CD4-positive, alpha-beta T cell treated with Interleukin-1 beta for 1 hour (primary cell): ENCODE data around the gene RIMKLA.

Experiments used
- DNase-seq, 2 donors: peaks; one replicate each; pipeline ENCODE4 v3.0.0-alpha.2; 2020 to 2022

The RIMKLA gene

GRCh38 chr1:42372796-42373195 is 7.8 kb upstream of the RIMKLA start:
- DNase-seq: no peak

DNA sequence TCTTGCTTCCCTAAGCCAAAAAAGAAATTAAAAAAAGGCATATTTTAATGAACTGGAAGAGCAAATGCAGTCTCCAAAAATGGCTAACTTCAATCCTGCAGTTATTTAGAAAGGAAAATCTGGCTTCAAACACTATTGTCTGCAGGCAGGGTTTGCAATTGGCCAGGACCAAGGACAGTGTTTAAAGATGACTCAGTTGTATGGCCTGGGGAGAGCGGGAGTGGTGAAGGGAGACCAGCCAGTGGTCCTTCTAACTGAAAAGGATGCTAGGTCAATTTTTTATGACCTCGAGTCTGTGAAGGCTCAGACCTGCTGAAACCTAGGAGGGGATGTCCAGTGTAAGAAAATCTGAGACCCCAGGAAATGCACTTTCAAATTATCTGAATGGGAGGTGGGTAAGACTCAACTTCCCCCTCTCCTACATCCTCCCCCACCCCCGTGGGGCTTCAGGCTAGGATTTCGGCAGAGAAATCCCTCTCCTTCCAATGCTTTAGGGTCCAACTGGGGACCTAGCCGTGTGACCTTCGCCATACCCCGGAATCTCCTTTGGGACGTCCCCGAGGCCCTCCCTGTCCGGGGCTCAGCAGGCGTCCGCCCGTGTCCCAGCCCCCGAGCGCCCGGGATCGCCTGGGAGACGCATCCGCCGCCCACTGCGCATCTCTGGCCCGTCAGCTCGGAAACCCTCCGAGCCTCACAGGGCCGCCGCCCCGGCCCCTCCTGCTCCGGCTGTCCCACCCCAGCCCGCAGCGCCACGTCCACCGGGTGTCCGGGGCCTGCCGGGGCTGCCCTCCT is 602 bp upstream of the RIMKLA start:
- no peak for DNase-seq

- DNase-seq: no peak
These were observed 685 bp downstream of the RIMKLA start for GRCh38 chr1:42381280-42381673.

DNA sequence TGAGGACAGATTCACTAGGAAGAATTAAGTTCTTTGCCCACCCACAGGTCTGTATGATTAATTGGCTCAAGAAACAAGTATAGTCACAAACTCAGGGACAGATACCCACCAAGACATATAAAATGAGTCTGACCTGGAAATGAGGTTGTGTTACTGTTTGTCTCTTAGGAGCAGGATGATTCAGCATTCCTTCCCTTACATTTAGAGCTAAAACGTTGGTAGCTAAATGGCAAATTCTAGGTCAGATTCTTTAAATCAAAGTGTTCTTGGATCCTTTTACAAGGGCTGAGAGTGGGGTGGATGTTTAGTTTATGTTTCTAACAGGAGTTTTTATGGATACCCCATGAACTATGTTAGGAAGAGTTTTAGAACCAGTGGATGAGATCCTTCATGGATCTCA is 4.7 kb downstream of the RIMKLA start:
- no peak for DNase-seq

DNA sequence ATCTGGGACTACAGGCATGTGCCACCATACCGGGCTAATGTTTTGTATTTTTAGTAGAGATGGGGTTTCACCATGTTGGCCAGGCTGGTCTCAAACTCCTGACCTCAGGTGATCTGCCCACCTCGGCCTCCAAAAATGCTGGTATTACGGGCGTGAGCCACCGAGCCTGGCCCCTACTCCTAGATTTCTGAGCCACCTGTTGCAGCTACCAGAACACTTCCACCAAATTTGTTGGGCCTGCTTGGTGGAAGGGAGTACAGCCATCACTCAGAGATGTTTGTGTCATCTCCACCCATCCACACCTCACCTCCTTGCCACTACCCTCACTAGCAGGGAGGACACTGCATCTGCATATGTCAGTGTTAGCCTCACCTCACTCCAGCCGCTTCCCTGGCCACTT is 5.5 kb downstream of the RIMKLA start:
- no peak for DNase-seq

- DNase-seq: no peak
These were observed 11.7 kb downstream of the RIMKLA start for GRCh38 chr1:42392255-42392654.

- no peak for DNase-seq
These were observed 12.6 kb downstream of the RIMKLA start for GRCh38 chr1:42392967-42393848.

DNA sequence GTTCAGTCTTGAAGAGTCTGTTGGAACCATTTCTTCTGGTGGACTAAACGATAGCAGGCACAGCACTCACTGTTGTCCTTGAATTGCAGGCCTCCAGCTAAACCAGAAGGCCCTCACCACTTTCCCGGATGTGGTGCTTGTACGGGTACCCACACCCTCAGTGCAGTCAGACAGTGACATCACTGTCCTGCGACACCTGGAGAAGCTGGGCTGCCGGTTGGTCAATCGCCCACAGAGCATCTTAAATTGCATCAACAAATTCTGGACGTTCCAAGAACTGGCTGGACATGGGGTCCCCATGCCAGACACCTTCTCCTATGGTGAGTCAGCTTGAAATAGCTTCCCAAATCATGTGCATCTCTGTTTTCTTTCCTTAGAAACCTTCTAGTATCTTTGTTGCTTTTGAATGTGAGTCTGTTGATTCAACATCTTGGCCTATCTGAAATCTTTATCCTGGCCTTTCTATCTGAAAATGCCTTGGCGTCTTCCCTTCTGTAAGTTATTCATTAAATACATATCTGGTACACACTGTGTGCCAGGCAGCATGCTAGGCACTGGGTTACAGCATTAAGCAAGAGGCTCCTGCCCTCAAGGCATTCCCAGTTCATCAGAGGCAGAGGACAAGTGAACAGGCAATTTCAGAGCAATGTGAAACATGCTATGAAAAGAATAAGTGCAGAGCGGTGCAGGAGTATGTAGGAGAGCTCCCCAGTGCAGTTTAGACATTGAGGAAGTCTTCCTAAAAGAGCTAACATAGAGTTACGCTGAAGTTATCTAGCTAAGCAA is 18.9 kb downstream of the RIMKLA start:
- DNase-seq: no peak

DNA sequence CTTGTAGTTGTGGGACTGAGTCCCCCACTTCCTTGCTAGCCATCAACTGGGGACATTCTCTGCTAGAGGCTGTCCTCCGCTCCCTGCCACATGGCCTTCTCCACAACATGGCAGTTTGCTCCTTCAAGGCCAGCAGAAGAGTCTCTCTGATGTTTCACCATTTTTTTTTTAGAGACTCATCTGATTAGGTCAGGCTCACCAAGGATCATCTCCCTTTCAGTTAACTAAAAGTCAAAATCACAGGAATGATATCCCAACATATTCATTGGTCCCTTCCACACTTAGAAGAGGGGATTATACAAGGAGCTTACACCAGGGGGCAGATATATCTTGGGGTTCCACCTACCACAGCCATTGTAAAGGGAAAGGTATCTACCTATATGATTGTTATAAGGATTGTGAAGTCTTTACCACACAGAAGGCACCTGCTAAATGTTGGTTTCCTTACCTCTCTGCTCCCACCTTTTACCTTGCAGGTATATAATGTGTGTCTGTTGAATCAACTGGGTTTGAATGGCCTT is 23.3 kb downstream of the RIMKLA start:
- DNase-seq: no peak

DNA sequence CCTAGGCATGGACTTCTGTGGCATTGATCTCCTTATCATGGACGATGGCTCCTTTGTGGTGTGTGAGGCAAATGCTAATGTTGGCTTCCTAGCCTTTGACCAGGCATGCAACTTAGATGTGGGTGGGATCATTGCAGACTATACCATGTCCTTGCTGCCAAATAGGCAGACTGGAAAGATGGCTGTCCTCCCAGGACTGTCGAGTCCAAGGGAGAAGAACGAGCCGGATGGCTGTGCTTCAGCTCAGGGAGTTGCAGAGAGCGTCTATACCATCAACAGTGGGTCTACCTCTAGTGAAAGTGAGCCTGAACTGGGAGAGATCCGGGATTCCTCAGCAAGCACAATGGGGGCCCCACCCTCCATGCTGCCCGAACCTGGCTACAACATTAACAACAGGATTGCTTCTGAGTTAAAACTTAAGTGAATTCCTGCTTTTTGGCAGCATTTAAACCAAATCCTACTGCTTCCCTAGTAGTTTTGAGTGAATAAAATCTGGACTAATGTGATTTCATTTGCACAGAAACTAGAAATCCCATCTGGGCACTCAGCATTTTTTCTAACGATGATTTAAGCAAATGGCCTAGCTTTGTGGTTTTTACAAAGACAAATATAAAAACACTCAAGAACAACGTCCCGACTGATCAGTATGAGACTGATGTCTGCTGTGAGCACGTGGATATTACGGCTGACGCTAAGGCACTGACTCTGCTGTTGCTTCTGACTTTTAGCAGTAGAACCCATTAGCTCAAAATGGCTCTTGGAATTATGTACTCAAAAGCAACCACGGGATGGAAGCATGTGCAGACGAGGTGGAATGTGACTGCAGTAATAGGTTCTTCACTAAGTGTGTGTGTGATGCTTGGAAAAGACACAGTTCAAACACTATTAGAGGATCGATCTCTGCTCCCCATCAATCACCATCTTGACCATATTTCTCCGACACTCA is 34.2 kb downstream of the RIMKLA start:
- DNase-seq: no peak

DNA sequence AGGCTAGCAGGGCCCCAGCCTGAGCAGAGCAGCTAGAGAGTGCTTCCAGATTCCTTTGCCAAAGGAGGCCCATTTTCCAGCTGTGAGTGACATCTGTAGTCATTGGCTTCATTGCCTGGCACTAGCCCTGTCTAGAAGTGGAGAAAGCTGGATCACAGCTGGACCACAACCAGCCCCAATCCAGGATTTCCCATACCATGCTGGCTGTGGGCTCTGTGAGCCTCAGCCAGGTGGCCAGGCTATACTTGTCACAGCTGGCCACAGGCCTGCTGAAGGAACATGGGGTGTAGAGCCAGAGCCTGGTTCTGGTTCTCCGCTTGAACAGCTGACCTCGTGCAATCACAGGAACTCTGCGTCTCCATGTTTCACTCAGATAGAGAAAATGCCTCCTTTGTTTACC is 36.6 kb downstream of the RIMKLA start:
- no peak for DNase-seq

DNA sequence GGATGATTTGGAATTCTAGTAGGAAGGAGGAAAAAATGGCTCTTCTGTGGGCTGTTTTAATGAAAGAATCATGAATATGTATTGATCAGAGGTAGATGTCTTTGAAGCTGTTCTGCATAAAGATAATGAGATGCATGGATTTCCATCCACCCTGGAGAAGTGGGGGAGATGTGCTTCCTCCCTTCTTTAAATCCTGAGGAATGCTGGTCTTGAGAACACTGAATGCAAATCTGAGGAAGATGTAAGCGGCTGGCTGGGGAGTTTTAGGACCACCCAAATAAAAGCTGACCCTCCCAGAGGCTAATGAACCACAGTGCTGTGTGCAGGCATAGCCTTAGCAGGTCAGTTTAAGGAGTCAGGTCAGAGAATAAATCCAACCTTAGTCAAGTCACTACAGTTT is 37.9 kb downstream of the RIMKLA start:
- no peak for DNase-seq

DNA sequence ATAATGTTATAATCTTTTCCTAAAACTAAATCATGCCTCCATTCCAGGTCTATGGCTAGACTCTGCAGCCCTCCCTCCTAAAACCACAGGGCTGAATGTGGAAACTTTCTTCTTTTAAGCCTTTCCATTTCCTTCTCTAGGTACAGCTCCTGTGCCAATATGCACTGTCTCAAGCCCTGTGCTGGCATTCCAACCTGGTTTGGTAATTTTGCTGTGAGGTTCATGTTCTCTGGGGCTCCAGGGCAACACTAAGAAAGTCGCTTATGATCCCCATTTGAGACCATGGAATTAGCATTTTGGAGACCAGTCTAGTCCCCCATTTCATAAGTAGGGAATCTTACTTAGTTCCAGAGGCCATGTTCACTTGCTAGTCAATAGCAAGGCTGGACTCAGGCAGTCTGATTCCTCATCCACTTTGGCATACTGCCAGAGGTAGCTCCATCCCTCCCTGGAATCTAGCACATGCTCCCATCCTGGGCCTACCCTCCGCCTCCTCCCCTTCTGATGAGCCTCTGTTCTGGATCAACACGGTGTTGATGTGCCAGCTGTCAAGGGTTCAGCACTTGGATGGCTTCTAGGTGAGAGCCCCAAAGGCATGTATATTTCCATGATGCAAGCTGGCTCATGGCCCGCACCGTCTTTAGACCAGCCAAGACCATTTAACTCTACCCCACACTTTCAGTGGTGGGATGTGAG is 38.7 kb downstream of the RIMKLA start:
- DNase-seq: no peak

DNA sequence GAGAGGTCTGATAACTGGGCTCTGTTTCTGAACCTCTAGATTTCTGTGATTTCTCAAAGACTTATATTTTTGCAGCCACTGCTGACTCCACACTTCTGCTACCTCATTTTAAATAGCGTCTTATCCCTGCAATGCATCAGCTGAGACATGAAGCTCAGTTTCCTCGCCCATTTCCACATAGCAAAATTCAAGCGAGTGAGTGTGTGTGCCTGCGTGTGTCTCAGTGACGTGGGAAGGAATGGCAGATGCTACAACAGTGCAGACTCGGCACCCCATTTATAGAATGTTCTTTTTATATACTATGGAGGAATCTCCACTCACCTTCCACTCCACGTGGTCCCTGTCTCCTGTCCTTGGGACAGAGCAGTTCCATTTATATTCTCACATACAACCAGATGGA is 39.5 kb downstream of the RIMKLA start:
- DNase-seq: no peak

DNA sequence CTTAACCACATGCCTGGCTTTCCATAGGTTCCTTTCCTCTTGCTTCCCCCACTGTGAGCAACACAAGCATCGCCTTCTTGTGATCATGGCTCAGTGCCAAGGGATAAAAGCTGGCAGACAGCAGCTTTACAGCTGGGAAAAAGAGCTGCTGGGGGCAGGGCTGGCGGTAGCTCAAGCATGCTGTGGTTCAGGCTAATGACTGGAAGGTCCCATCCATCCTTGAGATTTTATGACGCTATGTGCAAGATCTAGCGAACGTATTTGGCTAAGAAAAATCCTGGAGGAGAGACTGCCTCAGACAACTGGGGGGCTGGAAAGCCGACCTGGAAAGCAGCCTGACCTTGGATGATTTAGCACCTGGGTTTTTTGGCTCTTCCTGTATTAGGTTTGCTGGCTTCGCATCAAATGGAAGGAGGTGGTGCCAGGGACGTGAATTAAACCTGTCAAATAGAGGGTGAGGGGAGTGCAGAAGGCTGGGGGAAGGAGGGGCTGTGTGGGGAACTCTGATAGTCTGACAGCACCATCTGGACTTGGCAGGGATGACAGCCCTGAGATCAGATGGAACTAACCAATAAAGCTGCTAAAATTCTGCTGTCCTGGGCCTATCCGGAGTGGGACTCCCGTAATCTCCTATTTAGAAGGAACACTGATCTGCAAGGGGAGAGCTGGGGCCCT is 40.5 kb downstream of the RIMKLA start:
- no peak for DNase-seq

- no peak for DNase-seq
These were observed 42.1 kb downstream of the RIMKLA start for GRCh38 chr1:42422737-42423136.

GRCh38 chr1:42423681-42424080 is 43.1 kb downstream of the RIMKLA start:
- no peak for DNase-seq

- DNase-seq: no peak
These were observed 43.6 kb downstream of the RIMKLA start for GRCh38 chr1:42424201-42424600.

- no peak for DNase-seq
These were observed 46.6 kb downstream of the RIMKLA start for GRCh38 chr1:42427240-42427639.

DNA sequence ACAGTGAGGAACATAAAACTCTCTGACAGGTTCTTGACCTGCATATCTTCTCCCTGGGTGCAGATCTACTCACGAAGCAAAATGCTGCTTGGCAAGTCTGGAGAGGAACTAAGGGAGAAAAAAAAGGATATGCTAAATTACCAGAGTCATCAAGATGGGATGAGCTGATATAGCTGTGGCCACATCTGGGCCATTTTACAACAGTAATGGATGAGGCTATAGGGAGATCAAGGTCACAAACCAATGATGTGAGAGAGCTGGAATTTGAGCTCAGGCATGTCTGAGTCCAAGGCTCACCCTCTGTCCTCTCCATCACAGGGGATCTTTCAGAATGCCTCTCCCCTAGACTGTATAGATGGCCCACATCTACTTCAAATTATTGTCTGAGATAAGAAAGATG is 49.0 kb downstream of the RIMKLA start:
- no peak for DNase-seq
